NT2/D1 (cell line): Measurements from ENCODE around the gene SLIT3.

Source experiments
- SUZ12 ChIP-seq: IDR thresholded peaks from 2 replicates; pipeline ENCODE4 v1.6.1; 2011; ENCODE audit not compliant: insufficient read length, insufficient read depth; ENCODE audit errors: extremely low read depth
- YY1 ChIP-seq: IDR thresholded peaks from 2 replicates; pipeline ENCODE4 v1.6.1; 2011; ENCODE audit not compliant: insufficient read length, insufficient read depth
- ZNF274 ChIP-seq: IDR thresholded peaks from 2 replicates; pipeline ENCODE4 v1.6.1; 2011; ENCODE audit warnings: mild to moderate bottlenecking, low read depth, low read length

DNA sequence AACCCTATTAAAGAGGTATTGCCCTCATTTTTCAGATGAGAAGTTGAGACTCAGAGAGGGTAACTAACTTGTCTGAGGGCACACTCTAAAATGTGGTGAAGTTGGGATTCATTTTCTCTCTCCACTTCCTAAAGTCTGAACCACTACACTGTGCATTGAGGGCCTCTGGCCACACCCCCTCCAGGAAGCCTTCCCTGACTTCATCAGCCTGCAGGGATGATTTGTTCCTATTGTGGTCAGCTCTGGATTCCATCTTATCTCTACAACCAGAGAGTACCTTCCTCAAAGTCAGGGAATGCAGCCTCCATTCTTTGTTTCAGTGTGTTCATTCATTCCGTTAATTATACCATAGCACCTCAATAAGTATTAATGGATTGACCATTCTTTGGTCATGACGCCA is 365.8 kb downstream of the SLIT3 start:
- TF ChIP-seq SUZ12 (no peak), YY1 (no peak), ZNF274 (no peak)
